PC-9 (cell line): Measurements from ENCODE around the gene CD276. TPM values are rescaled to one million over a fixed set of nuclear protein-coding genes. Genes with fewer than 3 reads are reported as not detected.

Experiments
- BruUV-seq: library from RNA; stranded (reverse); fragments of 400-500 nt; replicated peaks from 2 replicates; lab custom pipeline; 2021; lab: Mats Ljungman, UMichigan
- CTCF ChIA-PET: fragments of 300-600 bp; sonication (Branson Sonifier 250); formaldehyde crosslinking; loops from one replicate; lab custom pipeline; 2022; ENCODE audit warnings: antibody characterized with exemption; lab: Charles Lee
- POLR2A ChIA-PET: fragments of 300-600 bp; sonication (Branson Sonifier 250); formaldehyde crosslinking; loops from one replicate; lab custom pipeline; 2022; ENCODE audit warnings: antibody characterized with exemption; ENCODE audit not compliant: unreplicated experiment; lab: Charles Lee
- DNase-seq, 2 experiments: peaks; one replicate each; pipeline versions ENCODE4 v3.0.0 to v3.0.0-alpha.2; 2015 to 2022; ENCODE audit warnings: mixed read lengths in 1 of 2
- H2AFZ ChIP-seq: fragments of 200-600 bp; sonication (generic); 2 replicates; pipeline ENCODE4 v1.8.1; 2017; ENCODE audit warnings: antibody characterized with exemption
- H3F3A ChIP-seq: fragments of 200-600 bp; sonication (generic); 2 replicates; pipeline ENCODE4 v1.8.1; 2017; ENCODE audit warnings: antibody characterized with exemption, mild to moderate bottlenecking, low read depth; ENCODE audit not compliant: insufficient read depth
- H3K27ac ChIP-seq: fragments of 200-600 bp; sonication (generic); 2 replicates; pipeline ENCODE4 v1.6.1; 2016; ENCODE audit warnings: mixed run types
- H3K27me3 ChIP-seq: fragments of 200-600 bp; sonication (generic); 2 replicates; pipeline ENCODE4 v1.6.1; 2016; ENCODE audit warnings: low read depth, mixed run types; ENCODE audit not compliant: insufficient read depth
- H3K36me3 ChIP-seq: fragments of 200-600 bp; sonication (generic); 2 replicates; pipeline ENCODE4 v1.6.1; 2016; ENCODE audit warnings: low read depth, mixed run types
- H3K4me1 ChIP-seq: fragments of 200-600 bp; sonication (generic); replicated peaks from 2 replicates; pipeline ENCODE4 v1.6.1; 2016; ENCODE audit warnings: mixed run types; ENCODE audit not compliant: insufficient read depth
- H3K4me2 ChIP-seq: fragments of 200-600 bp; sonication (generic); 2 replicates; pipeline ENCODE4 v1.6.1; 2017; ENCODE audit warnings: mixed run types
- H3K4me3 ChIP-seq: fragments of 200-600 bp; sonication (generic); 2 replicates; pipeline ENCODE4 v1.6.1; 2016; ENCODE audit warnings: mixed run types
- H3K79me2 ChIP-seq: fragments of 200-600 bp; sonication (generic); 2 replicates; pipeline ENCODE4 v1.6.1; 2017; ENCODE audit warnings: low read depth, mixed run types
- H3K9me2 ChIP-seq: fragments of 200-600 bp; sonication (generic); 2 replicates; pipeline ENCODE4 v1.8.1; 2017; ENCODE audit warnings: mild to moderate bottlenecking; ENCODE audit not compliant: insufficient read depth
- H3K9me3 ChIP-seq: fragments of 200-600 bp; sonication (generic); 2 replicates; pipeline ENCODE4 v1.8.1; 2016; ENCODE audit warnings: low read depth; ENCODE audit not compliant: insufficient read depth
- H4K20me1 ChIP-seq: fragments of 200-600 bp; sonication (generic); 2 replicates; pipeline ENCODE4 v1.8.1; 2017; ENCODE audit not compliant: insufficient read depth
- CTCF ChIP-seq: fragments of 200-600 bp; sonication (generic); conservative IDR thresholded peaks from 2 replicates; pipeline ENCODE4 v1.6.1; 2017; ENCODE audit warnings: mixed run types, antibody characterized with exemption, mild to moderate bottlenecking, moderate library complexity
- EZH2 ChIP-seq: fragments of 200-600 bp; sonication (generic); IDR thresholded peaks from 2 replicates; pipeline ENCODE4 v1.8.0; 2017; ENCODE audit warnings: antibody characterized with exemption, low read depth
- intact Hi-C: fragments of 100-400 bp; cut with micrococcal nuclease; formaldehyde crosslinking; loops from one replicate; pipeline ENCODE4 v1.10.0; 2022; ENCODE audit not compliant: unreplicated experiment
- total RNA-seq: library from RNA; stranded (reverse); gene quantifications from 2 replicates; pipeline ENCODE4 v1.2.3, GENCODE V29; 2021

Gene CD276
- total RNA-seq, 1 experiment from 2014 or later, result 82.6 TPM

- CTCF ChIA-PET, result interaction anchor here (0.7 kb wide), 1 partner anchor 350 kb away, joined by 4 read pairs; no protein-coding TSS in a partner anchor
- H3K9me3 ChIP-seq, result no peaks in the 10 kb centered on the region
- no peaks in the 10 kb centered on the region; the same call in 1 of the 2 replicates for H3K4me1 ChIP-seq
- no peaks in the 10 kb centered on the region for H3K79me2 ChIP-seq
- H3K9me2 ChIP-seq, result no peaks in the 10 kb centered on the region
- no peak overlapping the region for H3K4me3 ChIP-seq
- POLR2A ChIA-PET, result no interaction called here
- no peak overlapping the region for H2AFZ ChIP-seq
- no peak for DNase-seq
- BruUV-seq, result no TSS peak
- intact Hi-C loops, result no loop called here
- no peaks in the 10 kb centered on the region for H3F3A ChIP-seq
- no peak overlapping the region for H3K4me2 ChIP-seq
- H3K36me3 ChIP-seq, result no peaks in the 10 kb centered on the region
- H4K20me1 ChIP-seq, result no peaks in the 10 kb centered on the region
- TF ChIP-seq EZH2 (no peak), CTCF (no peak)
- peaks cover 74% of the 10 kb centered on the region for H3K27me3 ChIP-seq
- H3K27ac ChIP-seq, result no peak overlapping the region
Observed at GRCh38 chr15:73754461-73754860, 70.3 kb downstream of the CD276 start.

GRCh38 chr15:73755481-73755880 lies 71.3 kb downstream of the CD276 start:
- TF ChIP-seq EZH2, result no peak
- TF ChIP-seq CTCF, result no peak
- CTCF ChIA-PET, result interaction anchor here (0.6 kb wide), 1 partner anchor 1063 kb away, joined by 8 read pairs; no protein-coding TSS in a partner anchor
- no peaks in the 10 kb centered on the region for H4K20me1 ChIP-seq
- no peak overlapping the region for H2AFZ ChIP-seq
- no peak for DNase-seq
- no peaks in the 10 kb centered on the region for H3K9me3 ChIP-seq
- H3F3A ChIP-seq, result no peaks in the 10 kb centered on the region
- no peaks in the 10 kb centered on the region for H3K9me2 ChIP-seq
- H3K4me2 ChIP-seq, result no peak overlapping the region
- H3K79me2 ChIP-seq, result no peaks in the 10 kb centered on the region
- no peak overlapping the region for H3K27ac ChIP-seq
- POLR2A ChIA-PET, result no interaction called here
- H3K4me3 ChIP-seq, result no peak overlapping the region
- intact Hi-C loops, result no loop called here
- H3K36me3 ChIP-seq, result no peaks in the 10 kb centered on the region
- no peaks in the 10 kb centered on the region; the same call in 1 of the 2 replicates for H3K4me1 ChIP-seq
- H3K27me3 ChIP-seq, result peaks cover 83% of the 10 kb centered on the region
- no TSS peak for BruUV-seq

- intact Hi-C loops, result no loop called here
- CTCF ChIA-PET, result interaction anchor here (0.6 kb wide), 1 partner anchor 1064 kb away, joined by 8 read pairs; no protein-coding TSS in a partner anchor
Observed at GRCh38 chr15:73755946-73756345, 71.8 kb downstream of the CD276 start.

More at GRCh38 chr15:73755946-73756345, 71.8 kb downstream of the CD276 start:
- H3K27ac ChIP-seq, result no peak overlapping the region
- H3K9me2 ChIP-seq, result no peaks in the 10 kb centered on the region
- H3K9me3 ChIP-seq, result no peaks in the 10 kb centered on the region
- DNase-seq, result no peak
- H3F3A ChIP-seq, result no peaks in the 10 kb centered on the region
- H2AFZ ChIP-seq, result no peak overlapping the region
- TF ChIP-seq CTCF (no peak), EZH2 (no peak)
- H3K27me3 ChIP-seq, result peaks cover 82% of the 10 kb centered on the region
- H3K79me2 ChIP-seq, result no peaks in the 10 kb centered on the region
- BruUV-seq, result no TSS peak
- POLR2A ChIA-PET, result no interaction called here
- no peaks in the 10 kb centered on the region; the same call in 1 of the 2 replicates for H3K4me1 ChIP-seq
- no peaks in the 10 kb centered on the region for H3K36me3 ChIP-seq
- no peaks in the 10 kb centered on the region for H4K20me1 ChIP-seq
- no peak overlapping the region for H3K4me2 ChIP-seq
- no peak overlapping the region for H3K4me3 ChIP-seq
